Placental pericyte (primary cell): ENCODE results near the gene SLC5A9. TPM values are rescaled to one million over a fixed set of nuclear protein-coding genes. Genes with fewer than 3 reads are reported as not detected.

Experiments used
- total RNA-seq: library from RNA; depleted of rRNA; stranded (reverse); fragments of >200 nt; gene quantifications from 2 replicates; pipeline ENCODE4 v1.2.3, GENCODE V29; 2012

SLC5A9 gene
- total RNA-seq: not detected in 2 replicates

DNA sequence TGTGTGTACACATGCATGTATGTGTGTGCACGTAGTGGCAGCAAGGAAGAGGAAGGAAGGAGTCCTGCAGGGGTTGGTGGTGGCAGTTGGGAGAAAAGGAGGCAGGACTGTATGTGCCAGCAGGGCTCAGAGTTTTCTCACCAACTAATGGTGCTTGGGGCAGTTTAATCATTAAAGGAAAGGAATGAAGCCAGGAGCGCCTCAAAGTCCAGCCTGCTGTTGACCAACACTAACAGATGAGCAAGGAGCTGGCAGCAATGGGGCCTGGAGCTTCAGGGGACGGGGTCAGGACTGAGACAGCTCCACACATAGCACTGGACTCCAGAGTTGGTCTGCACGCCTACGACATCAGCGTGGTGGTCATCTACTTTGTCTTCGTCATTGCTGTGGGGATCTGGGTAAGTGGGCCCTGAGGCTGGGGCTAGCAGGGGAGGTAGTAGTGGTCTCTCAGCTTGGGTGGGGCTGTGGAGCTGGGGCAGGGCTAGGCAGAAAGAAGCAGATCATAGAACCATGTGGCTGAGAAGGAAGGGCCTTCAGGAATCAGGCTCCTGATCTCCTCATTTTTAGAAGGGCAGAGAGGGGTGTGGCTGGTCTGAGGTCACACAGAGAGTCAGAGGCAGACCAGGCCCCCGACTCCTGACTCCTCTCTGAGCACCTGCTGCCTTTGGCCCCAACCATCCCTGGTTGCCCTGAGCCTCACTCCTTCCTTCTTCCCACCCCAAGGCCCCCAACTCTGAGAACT is at the start of gene SLC5A9:
Gene SLC5A9 (plus strand): TSS at position 216 of the 742 bp plus-strand sequence. CDS start 21 bp downstream, at position 237.

Other genes with a start within 250 kb of the SLC5A9 start
- not detected in 2 replicates for gene TRABD2B, start 225.3 kb upstream of the SLC5A9 start, total RNA-seq
- gene SPATA6, start 249.5 kb downstream of the SLC5A9 start, total RNA-seq: 2.4 and 3.1 TPM in 2 replicates